Peyer's patch (tissue), 4 donors: Measurements from ENCODE around the gene UCHL5. TPM values are rescaled to one million over a fixed set of nuclear protein-coding genes. Genes with fewer than 3 reads are reported as not detected.

Source experiments
- DNase-seq, 3 donors: peaks; one replicate each; pipeline ENCODE4 v3.0.0-alpha.2; 2017 to 2019
- H3K27ac ChIP-seq, 4 donors: fragments of 200-600 bp; sonication (generic); one replicate each; pipeline ENCODE4 v1.5.1; 2016 to 2019
- H3K27me3 ChIP-seq, 2 donors: fragments of 200-600 bp; sonication (generic); one replicate each; pipeline ENCODE4 v1.5.1; 2019
- H3K36me3 ChIP-seq, 3 donors: fragments of 200-600 bp; sonication (generic); one replicate each; pipeline ENCODE4 v1.5.1; 2016 to 2019
- H3K4me1 ChIP-seq, 4 donors: fragments of 200-600 bp; sonication (generic); one replicate each; pipeline ENCODE4 v1.5.1; 2016 to 2019
- H3K4me3 ChIP-seq, 4 donors: fragments of 200-600 bp; sonication (generic); 1 replicate in 3 of 4; 2 replicates in 1 of 4; pipeline ENCODE4 v1.5.1; 2016 to 2019; ENCODE audit warnings: mild to moderate bottlenecking in 1 of 4
- H3K9me3 ChIP-seq, 4 donors: fragments of 200-600 bp; sonication (generic); one replicate each; pipeline ENCODE4 v1.5.1; 2016 to 2019; ENCODE audit warnings: mild to moderate bottlenecking in 1 of 4
- CTCF ChIP-seq, 6 experiments: fragments of 450-650 bp in 4 of 6; fragments of 200-600 bp in 2 of 6; sonication (generic) in 1 of 6; IDR thresholded peaks; one replicate each; pipeline ENCODE4 v1.5.1; 2017 to 2019; ENCODE audit warnings: antibody characterized with exemption in 6 of 6, mild to moderate bottlenecking in 3 of 6, moderate library complexity in 1 of 6
- POLR2A ChIP-seq, 2 donors: fragments of 450-650 bp; IDR thresholded peaks; one replicate each; pipeline ENCODE4 v1.5.1; 2017; ENCODE audit warnings: antibody characterized with exemption in 2 of 2, mild to moderate bottlenecking in 2 of 2, moderate library complexity in 2 of 2
- small RNA-seq, 2 donors: library from RNA; depleted of rRNA; stranded (forward); fragments of <200 nt; gene quantifications; one replicate each; pipeline ENCODE3, GENCODE V24; 2016
- total RNA-seq, 4 donors: library from RNA; depleted of rRNA; stranded (reverse); fragments of >200 nt; gene quantifications; one replicate each; pipeline ENCODE4 v1.1.0, GENCODE V29; 2016

The UCHL5 gene
- total RNA-seq, 4 donors from 2014 or later = 27.9 to 39.6 (median 34.3) TPM

GRCh38 chr1:192966073-192966472, 93.1 kb downstream of the UCHL5 start:
- Histone ChIP-seq H3K4me3 (no peak overlapping the region), H3K9me3 (no peaks in the 10 kb centered on the region), H3K4me1 (peaks cover 0 to 13% (median 0%) of the 10 kb centered on the region in 4 donors), H3K27me3 (no peaks in the 10 kb centered on the region), H3K27ac (no peak overlapping the region), H3K36me3 (no peaks in the 10 kb centered on the region)
- no peak for TF ChIP-seq CTCF (IDR thresholded peaks at IDR 0.05)
- no peak for TF ChIP-seq POLR2A (IDR thresholded peaks at IDR 0.05)
- DNase-seq = no peak

GRCh38 chr1:192962901-192963300, 96.3 kb downstream of the UCHL5 start:
- TF ChIP-seq POLR2A (IDR thresholded peaks at IDR 0.05) = no peak
- TF ChIP-seq CTCF (IDR thresholded peaks at IDR 0.05) = no peak
- Histone ChIP-seq H3K4me1 (no peaks in the 10 kb centered on the region), H3K36me3 (no peaks in the 10 kb centered on the region), H3K4me3 (no peak overlapping the region), H3K27ac (no peak overlapping the region), H3K27me3 (no peaks in the 10 kb centered on the region), H3K9me3 (no peaks in the 10 kb centered on the region)
- DNase-seq = no peak

Small RNA genes lying within 50 kb of the gene (small RNA-seq; reads per million reads assigned to genes)
- gene SCARNA18B = 0 reads per million in 2 donors

Other genes starting within 250 kb of the UCHL5 start
- 10 to 100 TPM; 33.0 to 55.9 (median 47.0) TPM for gene RO60, start 252 bp upstream of the UCHL5 start, total RNA-seq
- gene GLRX2, start 46.1 kb upstream of the UCHL5 start, total RNA-seq = 10 to 100 TPM in 1 of 4 donors, 1 to 10 TPM in 3; 3.3 to 12.4 (median 7.5) TPM
- gene CDC73, start 62.7 kb upstream of the UCHL5 start, total RNA-seq = 100 to 1,000 TPM in 1 of 4 donors, 10 to 100 TPM in 3; 28.6 to 191 (median 43.1) TPM
- gene B3GALT2, start 127.3 kb upstream of the UCHL5 start, total RNA-seq = 1 to 10 TPM; 1.3 to 3.3 (median 2.6) TPM